Activated naive CD8-positive, alpha-beta T cell (primary cell): ENCODE data around the gene MARK4.
"Not testable (repeated sequence)": the region's sequence is repeated elsewhere in the genome, so short reads cannot be mapped to it uniquely, and the experiment has no call there.

Source experiments
- H3K27ac Mint-ChIP-seq: one replicate; pipeline ENCODE4 v1.8.0; 2021; ENCODE audit warnings: mixed read lengths
- H3K27me3 Mint-ChIP-seq: one replicate; pipeline ENCODE4 v1.8.0; 2021; ENCODE audit warnings: mixed read lengths
- H3K36me3 Mint-ChIP-seq: one replicate; pipeline ENCODE4 v1.8.0; 2021; ENCODE audit warnings: mixed read lengths
- H3K4me1 Mint-ChIP-seq: one replicate; pipeline ENCODE4 v1.8.0; 2021; ENCODE audit warnings: low read depth, mixed read lengths
- H3K4me3 Mint-ChIP-seq: one replicate; pipeline ENCODE4 v1.8.0; 2021; ENCODE audit warnings: mild to moderate bottlenecking, mixed read lengths
- H3K9me3 Mint-ChIP-seq: one replicate; pipeline ENCODE4 v1.8.0; 2021; ENCODE audit warnings: low read depth, mixed read lengths

MARK4 gene

DNA sequence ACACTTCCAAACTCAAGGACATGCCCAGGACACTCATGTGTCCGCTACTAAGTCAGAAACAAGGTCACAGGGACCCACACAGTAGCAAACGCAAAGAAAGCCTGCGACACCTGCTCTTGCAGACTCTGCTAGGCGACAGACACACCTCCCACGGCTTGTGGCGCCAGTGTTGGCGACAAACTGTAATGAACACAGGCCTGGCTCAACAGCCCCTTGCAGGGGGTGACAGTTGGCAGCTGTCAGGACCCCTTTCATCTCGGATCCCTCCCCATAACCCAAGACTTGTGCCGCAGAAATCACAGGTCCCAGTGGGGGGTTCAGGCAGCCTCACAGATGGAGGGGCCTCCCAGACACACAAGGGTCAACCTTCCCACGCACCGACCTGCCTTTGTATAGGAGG, 71.2 kb downstream of the MARK4 start:
- H3K9me3 Mint-ChIP-seq, result no peaks in the 10 kb centered on the region
- H3K4me3 Mint-ChIP-seq, result no peak overlapping the region
- no peaks in the 10 kb centered on the region for H3K4me1 Mint-ChIP-seq
- H3K27ac Mint-ChIP-seq, result no peak overlapping the region
- H3K36me3 Mint-ChIP-seq, result no peaks in the 10 kb centered on the region
- H3K27me3 Mint-ChIP-seq, result peaks cover 8% of the 10 kb centered on the region

DNA sequence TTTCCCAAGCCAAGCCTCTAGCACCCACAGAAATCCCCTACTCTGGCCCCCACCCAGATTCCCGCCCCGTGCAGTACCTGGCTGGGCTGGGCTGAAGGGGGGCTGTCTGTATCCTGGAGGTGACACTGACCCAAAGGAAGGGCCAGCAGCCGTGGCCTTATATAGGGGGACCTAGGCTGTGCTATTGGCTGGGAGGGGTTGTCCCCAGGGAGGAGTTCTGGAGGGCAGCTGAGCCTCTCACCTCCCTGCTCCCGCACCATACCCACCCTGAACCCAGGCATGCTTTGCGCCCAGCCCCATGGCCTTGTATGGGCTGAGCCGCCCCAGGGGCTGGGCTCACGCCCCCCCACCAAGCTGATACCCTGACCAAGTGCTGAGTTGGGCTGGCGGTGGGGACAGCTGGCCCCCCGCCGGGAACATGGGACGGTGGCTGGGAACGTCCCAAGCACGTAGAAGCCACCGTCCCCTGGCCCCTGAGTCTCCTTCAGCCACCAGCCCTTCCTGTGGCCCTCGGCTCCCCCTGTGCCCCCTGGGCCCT, 71.7 kb downstream of the MARK4 start, which contains the start of gene CKM:
TSS of gene CKM (minus strand) at position 132 of the 538 bp plus-strand sequence. CDS start 3,162 bp downstream, outside the sequence.
- H3K27ac Mint-ChIP-seq, result no peak within 1 kb of the TSS
- no peaks in the 10 kb centered on the region for H3K9me3 Mint-ChIP-seq
- no peaks in the 10 kb centered on the region for H3K4me1 Mint-ChIP-seq
- H3K36me3 Mint-ChIP-seq, result no peaks in the 10 kb centered on the region
- H3K4me3 Mint-ChIP-seq, result no peak within 1 kb of the TSS
- H3K27me3 Mint-ChIP-seq, result peaks cover 5% of the 10 kb centered on the region

DNA sequence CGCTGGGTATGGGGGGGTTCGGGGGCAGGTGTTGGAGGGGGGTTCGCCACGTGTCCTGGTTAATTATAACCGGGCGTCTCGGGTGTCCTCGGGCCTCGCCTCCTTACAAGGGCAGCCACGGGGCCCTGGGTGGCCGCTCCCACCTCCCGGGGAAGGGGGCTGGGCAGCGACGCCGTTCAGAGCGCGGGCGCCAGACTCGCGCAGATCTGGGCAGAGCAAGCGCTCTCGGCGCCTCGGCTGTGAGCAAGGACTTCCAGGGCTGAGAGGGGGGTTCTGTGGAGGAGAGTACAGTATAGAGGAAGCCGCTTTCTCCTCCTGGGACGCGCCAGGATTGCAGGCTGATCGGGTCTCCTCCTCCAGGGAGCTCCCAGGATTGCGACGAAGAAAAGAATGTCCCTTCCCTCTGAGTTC, 72.6 kb downstream of the MARK4 start:
- Mint-ChIP-seq H3K4me3 (no peak overlapping the region), H3K36me3 (no peaks in the 10 kb centered on the region), H3K27ac (no peak overlapping the region), H3K9me3 (no peaks in the 10 kb centered on the region), H3K27me3 (peaks cover 5% of the 10 kb centered on the region), H3K4me1 (no peaks in the 10 kb centered on the region)

DNA sequence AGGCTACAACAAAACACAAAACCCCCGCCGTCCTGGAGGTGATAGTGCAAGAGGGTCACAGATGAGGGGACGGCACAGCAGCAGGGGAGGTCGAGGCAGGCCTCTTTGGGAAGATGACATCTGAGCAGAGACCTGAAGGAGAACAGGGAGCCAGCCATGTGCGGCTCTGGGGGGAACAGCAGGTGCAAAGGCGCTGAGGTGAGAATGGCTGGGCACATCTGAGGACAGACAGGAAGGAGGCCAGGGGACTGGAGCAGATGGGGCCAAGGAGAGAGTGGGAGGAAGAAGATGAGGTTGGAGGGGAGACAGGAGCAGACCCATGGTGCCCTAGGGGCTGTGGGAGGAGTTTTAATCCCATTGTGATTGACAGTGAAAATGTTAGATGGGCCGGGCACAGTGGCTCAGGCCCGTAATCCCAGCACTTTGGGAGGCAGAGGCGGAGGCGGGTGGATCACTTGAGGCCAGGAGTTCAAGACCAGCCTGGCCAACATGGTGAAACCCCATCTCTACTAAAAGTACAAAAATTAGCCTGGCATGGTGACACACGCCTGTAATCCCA, 73.4 kb downstream of the MARK4 start:
- no peaks in the 10 kb centered on the region for H3K36me3 Mint-ChIP-seq

DNA sequence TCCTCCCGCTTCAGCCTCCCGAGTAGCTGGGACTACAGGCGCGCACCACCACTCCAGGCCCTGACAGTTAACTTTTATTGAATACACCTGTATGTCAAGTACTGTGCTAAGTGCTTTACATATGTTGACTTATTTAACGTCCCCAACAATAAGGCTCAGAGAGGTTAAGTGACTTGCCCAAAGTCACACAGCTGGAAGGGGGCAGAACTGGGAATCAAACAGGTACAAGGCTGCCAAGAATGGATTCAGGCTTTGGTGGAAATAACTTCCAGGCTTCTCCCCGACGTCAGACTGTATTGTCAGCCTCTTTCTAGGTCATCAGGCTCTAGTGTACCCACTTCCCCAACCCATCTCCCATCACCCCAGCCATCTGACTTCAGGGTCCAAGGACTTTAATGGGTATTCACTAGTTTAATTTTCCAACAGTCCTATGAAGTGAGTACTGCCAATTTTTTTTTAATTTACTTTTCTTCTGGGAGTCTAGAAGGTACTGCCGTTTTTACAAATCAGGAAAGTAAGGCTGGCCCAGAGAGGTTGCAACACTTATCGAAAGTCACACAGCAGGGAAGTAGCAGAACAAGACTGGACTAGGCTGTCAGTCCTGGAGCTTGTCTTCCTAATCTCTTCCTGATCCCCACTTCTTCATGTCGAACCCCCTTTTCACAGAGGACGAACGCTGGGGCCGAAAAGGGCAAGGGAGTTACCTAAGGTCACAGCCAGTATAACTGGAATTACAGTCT, 76.5 kb downstream of the MARK4 start:
- H3K27ac Mint-ChIP-seq, result no peak overlapping the region
- H3K4me1 Mint-ChIP-seq, result no peaks in the 10 kb centered on the region
- no peaks in the 10 kb centered on the region for H3K9me3 Mint-ChIP-seq
- H3K4me3 Mint-ChIP-seq, result no peak overlapping the region
- H3K36me3 Mint-ChIP-seq, result no peaks in the 10 kb centered on the region
- peaks cover 1% of the 10 kb centered on the region for H3K27me3 Mint-ChIP-seq

More for the DNA sequence above, 73.4 kb downstream of the MARK4 start:
- Mint-ChIP-seq H3K9me3 (no peaks in the 10 kb centered on the region), H3K4me3 (no peak overlapping the region), H3K27ac (no peak overlapping the region), H3K27me3 (peaks cover 4% of the 10 kb centered on the region), H3K4me1 (no peaks in the 10 kb centered on the region)

DNA sequence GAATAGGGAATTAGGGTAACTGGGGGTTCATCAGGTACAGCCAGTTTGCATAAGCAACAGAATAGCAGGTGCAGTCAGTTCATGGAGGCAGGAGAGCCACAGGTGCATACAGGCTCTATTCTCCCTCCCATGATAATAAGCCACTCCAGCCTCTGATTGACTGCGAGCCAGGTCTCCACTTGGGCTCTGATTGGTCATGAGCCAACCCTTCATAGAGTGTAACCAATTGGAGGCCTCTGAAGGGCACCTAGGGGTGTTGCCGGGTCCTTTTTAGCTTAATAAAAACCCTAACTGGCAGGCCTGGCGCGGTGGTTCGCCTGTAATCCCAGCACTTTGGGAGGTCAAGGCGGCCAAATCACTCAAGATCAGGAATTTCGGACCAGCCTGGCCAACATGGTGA, 80.3 kb downstream of the MARK4 start:
- Mint-ChIP-seq H3K27ac (no peak overlapping the region), H3K9me3 (no peaks in the 10 kb centered on the region), H3K4me1 (no peaks in the 10 kb centered on the region), H3K4me3 (no peak overlapping the region), H3K27me3 (peaks cover 3% of the 10 kb centered on the region), H3K36me3 (no peaks in the 10 kb centered on the region)

DNA sequence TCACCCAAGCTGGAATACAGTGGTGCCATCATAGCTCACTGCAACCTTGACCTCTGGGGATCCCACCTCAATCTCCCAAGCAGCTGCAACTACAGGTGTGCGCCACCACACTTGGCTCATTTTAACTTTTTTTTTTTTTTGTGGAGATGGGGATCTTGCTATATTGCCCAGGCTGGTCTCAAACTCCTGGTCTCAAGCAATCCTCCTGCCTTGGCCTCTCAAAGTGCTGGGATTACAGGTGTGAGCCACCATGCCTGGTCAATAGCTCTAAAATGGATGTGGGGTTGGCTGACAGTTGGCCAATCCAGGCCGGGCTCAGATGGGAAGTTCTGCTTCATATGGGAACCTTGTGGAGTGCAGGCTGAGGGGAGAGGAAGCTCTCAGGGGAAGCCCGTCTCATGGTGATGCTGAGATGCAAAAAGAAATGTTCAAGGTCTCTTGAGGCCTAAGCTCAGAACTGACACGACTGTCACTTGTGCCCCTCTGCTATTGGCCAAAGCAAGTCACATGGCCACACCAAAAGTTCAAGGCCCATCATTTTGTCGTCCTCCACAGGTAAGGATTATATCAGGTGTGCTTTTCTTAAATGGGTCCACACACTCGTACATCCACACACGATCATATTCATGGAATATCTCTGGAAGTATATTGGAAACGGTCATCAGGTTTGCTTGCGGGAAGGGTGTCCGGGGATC, 82.7 kb downstream of the MARK4 start:
- Mint-ChIP-seq H3K27me3 (peaks cover 10% of the 10 kb centered on the region), H3K36me3 (no peaks in the 10 kb centered on the region), H3K27ac (no peak overlapping the region), H3K4me3 (no peak overlapping the region), H3K9me3 (no peaks in the 10 kb centered on the region), H3K4me1 (peaks cover 2% of the 10 kb centered on the region)

DNA sequence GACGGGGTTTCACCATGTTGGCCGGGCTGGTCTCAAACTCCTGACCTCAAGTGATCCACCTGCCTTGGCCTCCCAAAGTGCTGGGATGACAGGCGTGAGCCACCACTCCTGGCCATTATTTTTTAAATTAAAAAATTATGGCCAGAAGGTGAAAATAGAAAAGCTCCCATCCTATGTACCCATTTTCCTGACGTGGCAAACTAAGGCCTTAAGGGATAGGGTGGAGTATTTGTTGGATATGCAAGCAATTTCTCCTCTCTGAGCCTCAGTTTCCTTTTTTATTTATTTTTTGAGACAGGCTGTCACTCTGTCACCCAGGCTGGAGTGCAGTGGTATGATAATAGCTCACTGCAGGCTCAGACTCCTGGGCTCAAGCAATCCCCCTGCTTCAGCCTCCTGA, 83.8 kb downstream of the MARK4 start:
- not testable (repeated sequence) for H3K4me3 Mint-ChIP-seq, H3K4me1 Mint-ChIP-seq, H3K27ac Mint-ChIP-seq, H3K9me3 Mint-ChIP-seq, H3K36me3 Mint-ChIP-seq
- H3K27me3 Mint-ChIP-seq, result peaks cover 15% of the 10 kb centered on the region

DNA sequence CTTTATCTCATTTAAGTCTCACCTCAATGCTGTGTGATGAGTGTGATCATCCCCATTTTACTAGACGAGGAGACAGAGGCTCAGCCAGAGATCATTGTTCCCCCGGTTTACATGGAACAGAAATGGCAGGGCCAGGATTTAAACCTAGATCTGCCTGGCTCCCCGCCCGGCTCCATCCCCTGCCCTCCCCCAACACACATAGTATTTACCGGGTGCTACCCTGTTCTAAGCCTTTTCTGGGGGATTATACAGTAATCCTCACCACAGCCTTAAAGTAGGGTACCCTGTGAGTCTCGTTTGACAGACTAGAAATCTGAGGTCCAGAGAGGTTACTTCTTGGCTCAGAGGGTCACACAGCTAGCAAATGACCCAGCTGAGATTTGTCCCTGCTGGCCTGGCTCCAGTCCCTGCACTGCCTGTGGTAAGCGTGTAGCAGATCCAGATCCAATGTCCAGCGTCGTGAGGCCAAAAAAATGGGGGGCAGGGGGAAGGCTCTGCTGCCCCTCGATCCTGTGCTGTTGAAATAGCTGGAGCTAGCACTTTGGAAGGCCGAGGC, 85.7 kb downstream of the MARK4 start:
- H3K9me3 Mint-ChIP-seq, result no peaks in the 10 kb centered on the region
- H3K36me3 Mint-ChIP-seq, result no peaks in the 10 kb centered on the region
- H3K27ac Mint-ChIP-seq, result no peak overlapping the region
- no peak overlapping the region for H3K4me3 Mint-ChIP-seq
- peaks cover 6% of the 10 kb centered on the region for H3K4me1 Mint-ChIP-seq
- peaks cover 18% of the 10 kb centered on the region for H3K27me3 Mint-ChIP-seq

DNA sequence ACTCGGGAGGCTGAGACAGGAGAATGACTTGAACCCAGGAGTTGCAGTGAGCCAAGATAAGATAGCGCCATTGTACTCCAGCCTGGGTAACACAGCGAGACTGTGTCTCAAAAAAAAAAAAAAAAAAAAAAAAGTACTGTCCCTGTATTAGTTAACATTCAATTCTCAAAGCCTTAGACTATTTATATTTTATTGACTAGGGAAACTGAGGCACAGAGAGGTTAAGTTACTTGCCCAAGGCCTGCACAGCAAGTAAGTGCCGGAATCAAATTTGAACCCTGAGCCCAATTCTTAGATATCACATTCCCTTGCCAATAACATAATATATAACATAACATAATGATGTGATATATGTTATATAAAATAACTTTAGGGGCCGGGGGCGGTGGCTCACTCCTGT, 88.6 kb downstream of the MARK4 start:
- peaks cover 6% of the 10 kb centered on the region for H3K4me1 Mint-ChIP-seq
- no peaks in the 10 kb centered on the region for H3K36me3 Mint-ChIP-seq
- H3K27ac Mint-ChIP-seq, result no peak overlapping the region
- no peak overlapping the region for H3K4me3 Mint-ChIP-seq
- H3K27me3 Mint-ChIP-seq, result peaks cover 21% of the 10 kb centered on the region
- H3K9me3 Mint-ChIP-seq, result no peaks in the 10 kb centered on the region

DNA sequence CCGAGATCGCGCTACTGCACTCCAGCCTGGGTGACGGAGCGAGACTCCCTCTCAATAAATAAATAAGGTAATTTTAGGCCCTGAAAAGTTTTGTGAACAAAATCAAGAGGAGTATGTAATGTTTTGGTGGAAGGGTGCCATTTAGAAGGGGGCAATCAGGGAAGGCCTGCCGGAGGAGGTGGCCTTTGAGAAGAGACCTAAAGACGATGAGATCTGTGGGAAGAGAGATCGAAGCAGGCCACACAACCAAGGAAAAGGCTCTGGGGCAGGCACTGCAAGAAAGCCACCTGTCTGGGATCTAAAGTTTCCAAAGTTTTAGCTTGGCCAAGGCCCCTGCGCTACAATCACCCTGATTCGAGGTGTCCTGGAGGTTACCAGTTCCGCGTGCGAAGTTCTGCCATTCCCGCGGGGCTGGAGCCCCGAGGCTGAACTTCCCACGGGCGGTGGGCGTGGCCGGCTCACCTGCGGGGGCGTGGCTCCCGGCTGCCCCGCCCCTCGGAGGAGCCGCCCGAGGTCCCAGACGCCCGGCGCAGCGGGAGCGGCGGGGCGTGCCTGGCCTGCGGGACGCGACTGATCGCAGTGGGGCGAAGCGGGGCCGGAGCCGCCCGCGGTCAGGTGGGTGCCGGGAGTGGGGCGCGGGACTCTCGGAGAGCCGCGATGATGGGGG, 89.3 kb downstream of the MARK4 start, which contains the start of gene KLC3:
TSS of gene KLC3 (plus strand) at position 519 of the 667 bp plus-strand sequence. CDS start 4,792 bp downstream, outside the sequence.
- Mint-ChIP-seq H3K27ac (no peak within 1 kb of the TSS), H3K36me3 (no peaks in the 10 kb centered on the region), H3K4me1 (peaks cover 6% of the 10 kb centered on the region), H3K27me3 (peaks cover 23% of the 10 kb centered on the region), H3K9me3 (no peaks in the 10 kb centered on the region), H3K4me3 (peak within 1 kb of the TSS; percentile 73)

DNA sequence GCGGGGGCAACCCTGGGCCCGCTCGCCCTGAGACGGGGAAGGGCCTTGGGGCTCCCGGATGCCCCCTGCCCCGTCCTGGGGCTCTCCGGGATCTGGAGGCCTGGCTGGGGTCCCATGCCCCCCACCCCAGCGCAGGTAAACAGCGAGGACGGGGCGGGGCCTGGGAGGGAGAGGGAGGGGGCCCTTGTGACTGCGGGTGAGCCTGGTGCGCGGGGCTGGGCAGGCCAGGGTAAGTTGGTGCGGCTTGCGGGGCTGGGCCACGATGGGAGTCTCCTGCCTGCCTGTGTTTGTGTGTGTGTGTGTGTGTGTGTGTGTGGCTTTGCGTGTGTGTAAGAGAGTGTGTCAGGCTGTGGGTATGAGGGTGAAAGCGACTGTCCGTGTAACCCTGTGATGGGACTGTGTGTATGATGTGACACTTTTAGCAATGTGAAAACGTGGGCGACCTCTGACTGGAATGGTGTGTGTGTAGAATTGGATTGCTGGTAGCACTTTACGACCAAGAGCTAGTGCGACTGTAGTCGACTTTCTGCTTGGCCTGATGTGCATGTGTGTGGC, 89.9 kb downstream of the MARK4 start:
- H3K4me1 Mint-ChIP-seq, result peaks cover 6% of the 10 kb centered on the region
- H3K27ac Mint-ChIP-seq, result no peak overlapping the region
- no peaks in the 10 kb centered on the region for H3K36me3 Mint-ChIP-seq
- H3K27me3 Mint-ChIP-seq, result peaks cover 23% of the 10 kb centered on the region
- no peak overlapping the region for H3K4me3 Mint-ChIP-seq
- no peaks in the 10 kb centered on the region for H3K9me3 Mint-ChIP-seq

DNA sequence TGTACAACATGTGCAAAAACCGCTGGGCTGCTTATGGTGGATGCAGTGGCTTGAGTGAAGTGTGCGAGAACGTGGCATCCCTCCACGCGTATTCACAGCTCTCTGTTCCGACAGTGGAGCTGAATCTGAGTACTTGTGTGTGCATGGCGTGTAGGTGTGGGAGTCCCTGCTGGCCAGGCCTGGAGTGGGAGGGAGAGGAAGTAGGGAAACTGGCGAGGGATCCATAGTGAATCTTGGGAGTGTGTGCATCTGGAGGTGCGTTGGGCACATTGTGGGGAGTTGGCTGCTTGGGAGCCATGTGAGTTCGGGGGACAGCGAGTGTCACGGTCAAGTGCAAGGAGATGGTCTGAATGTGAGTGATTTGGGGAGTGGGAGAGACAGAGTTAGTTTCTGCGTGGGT, 91.8 kb downstream of the MARK4 start:
- Mint-ChIP-seq H3K27me3 (peaks cover 21% of the 10 kb centered on the region), H3K4me1 (peaks cover 6% of the 10 kb centered on the region), H3K4me3 (no peak overlapping the region), H3K36me3 (no peaks in the 10 kb centered on the region), H3K27ac (no peak overlapping the region), H3K9me3 (no peaks in the 10 kb centered on the region)
